H1 (cell line): ENCODE measurements around the gene ZMIZ1. TPM values are rescaled to one million over a fixed set of nuclear protein-coding genes. Genes with fewer than 3 reads are reported as not detected.
A peak's percentile ranks its signal among the peaks of the same experiment; 100 is the strongest.

Experiments used
- CTCF ChIA-PET: fragments of 300-600 bp; sonication (Branson Sonifier 250); formaldehyde crosslinking; loops from one replicate; lab custom pipeline; 2021; ENCODE audit not compliant: partially characterized antibody; lab: Charles Lee
- POLR2A ChIA-PET: fragments of 300-600 bp; sonication (Branson Sonifier 250); formaldehyde crosslinking; loops from one replicate; lab custom pipeline; 2021; ENCODE audit warnings: inconsistent platforms; ENCODE audit not compliant: partially characterized antibody; lab: Charles Lee
- DNase-seq, 2 experiments: peaks; one replicate each; pipeline versions ENCODE4 v3.0.0 to v3.0.0-alpha.2; 2010 to 2022; ENCODE audit warnings: low spot score in 2 of 2, low read depth in 1 of 2, mixed read lengths in 1 of 2
- FAIRE-seq: peaks from 2 replicates; lab custom pipeline; 2011; peaks lifted over from hg19 to GRCh38; lab: Jason Lieb, UNC
- H2AFZ ChIP-seq: 2 replicates; pipeline ENCODE4 v1.8.1; 2012; ENCODE audit warnings: low read length, inconsistent platforms
- H2AK5ac ChIP-seq: 2 replicates; pipeline ENCODE4 v1.6.1; 2013; ENCODE audit warnings: low read depth, low read length
- H2BK120ac ChIP-seq: replicated peaks from 2 replicates; pipeline ENCODE3; 2013; ENCODE audit warnings: low read depth, low read length, inconsistent platforms
- H2BK12ac ChIP-seq: 2 replicates; pipeline ENCODE4 v1.6.1; 2013; ENCODE audit warnings: low read depth, low read length
- H2BK15ac ChIP-seq: 2 replicates; pipeline ENCODE4 v1.6.1; 2013; ENCODE audit warnings: low read length
- H2BK20ac ChIP-seq: 2 replicates; pipeline ENCODE4 v1.6.1; 2013; ENCODE audit warnings: low read length
- H2BK5ac ChIP-seq: 2 replicates; pipeline ENCODE4 v1.6.1; 2013; ENCODE audit warnings: low read depth, low read length
- H3K14ac ChIP-seq: 2 replicates; pipeline ENCODE4 v1.6.1; 2013; ENCODE audit warnings: inconsistent platforms; ENCODE audit not compliant: insufficient read length
- H3K18ac ChIP-seq: 2 replicates; pipeline ENCODE4 v1.6.1; 2013; ENCODE audit warnings: low read length; ENCODE audit errors: extremely low read depth
- H3K23ac ChIP-seq: 2 replicates; pipeline ENCODE4 v1.6.1; 2013; ENCODE audit warnings: inconsistent platforms; ENCODE audit not compliant: insufficient read length
- H3K23me2 ChIP-seq: 2 replicates; pipeline ENCODE4 v1.6.1; 2013; ENCODE audit warnings: low read depth, low read length
- H3K27ac ChIP-seq: 2 replicates; pipeline ENCODE4 v1.6.1; 2011; ENCODE audit warnings: low read depth, low read length, inconsistent platforms
- H3K27me3 ChIP-seq, 4 experiments: replicated peaks in 1 of 4; 1 replicate in 1 of 4; 2 replicates in 3 of 4; pipeline versions ENCODE4 v1.6.1 to v1.8.1; 2011 to 2013; ENCODE audit warnings: low read length in 3 of 4, mild to moderate bottlenecking in 3 of 4, inconsistent platforms in 2 of 4, mixed read lengths in 2 of 4, moderate library complexity in 1 of 4; ENCODE audit not compliant: control insufficient read depth in 3 of 4, insufficient read depth in 3 of 4; ENCODE audit errors: extremely low read depth in 1 of 4
- H3K36me3 ChIP-seq, 4 experiments: 2 replicates each; pipeline versions ENCODE4 v1.6.1 to v1.8.1; 2011 to 2013; ENCODE audit warnings: mild to moderate bottlenecking in 4 of 4, low read length in 3 of 4, moderate library complexity in 2 of 4, control low read depth in 1 of 4, inconsistent platforms in 1 of 4; ENCODE audit not compliant: insufficient read depth in 4 of 4, control insufficient read depth in 2 of 4
- H3K4ac ChIP-seq: replicated peaks from 2 replicates; pipeline ENCODE3; 2013; ENCODE audit warnings: low read length, low read depth, mixed read lengths, inconsistent platforms; ENCODE audit not compliant: insufficient read length
- H3K4me1 ChIP-seq, 4 experiments: replicated peaks in 1 of 4; 1 replicate in 1 of 4; 2 replicates in 3 of 4; pipeline versions ENCODE4 v1.6.1 to v1.8.1; 2011 to 2013; ENCODE audit warnings: low read length in 3 of 4, inconsistent platforms in 2 of 4, mixed read lengths in 1 of 4; ENCODE audit not compliant: insufficient read depth in 4 of 4, control insufficient read depth in 3 of 4
- H3K4me2 ChIP-seq, 2 experiments: 2 replicates each; pipeline versions ENCODE4 v1.6.1 to v1.8.1; 2011 to 2013; ENCODE audit warnings: low read depth in 2 of 2, low read length in 2 of 2, control low read depth in 1 of 2, inconsistent platforms in 1 of 2, mild to moderate bottlenecking in 1 of 2; ENCODE audit not compliant: insufficient read depth in 1 of 2
- H3K4me3 ChIP-seq, 4 experiments: fragments of 200-600, 300-600 bp in 1 of 4; sonication (generic), shearing (Covaris generic), sonication (Bioruptor Twin) in 1 of 4; 2 replicates each; pipeline versions ENCODE4 v1.5.1 to v1.8.1; 2011 to 2016; ENCODE audit warnings: low read length in 4 of 4, low read depth in 3 of 4, control low read depth in 2 of 4, inconsistent platforms in 2 of 4, mild to moderate bottlenecking in 2 of 4, mixed read lengths in 1 of 4, moderate library complexity in 1 of 4; ENCODE audit not compliant: insufficient read depth in 2 of 4; ENCODE audit errors: extremely low read depth in 1 of 4
- H3K56ac ChIP-seq: replicated peaks from 2 replicates; pipeline ENCODE3; 2013; ENCODE audit warnings: low read depth, mild to moderate bottlenecking, mixed read lengths, low read length, inconsistent platforms; ENCODE audit not compliant: insufficient read length
- H3K79me1 ChIP-seq: 2 replicates; pipeline ENCODE4 v1.6.1; 2013; ENCODE audit warnings: low read depth, low read length, control low read depth
- H3K79me2 ChIP-seq, 2 experiments: 2 replicates each; pipeline versions ENCODE4 v1.6.1 to v1.8.1; 2012 to 2013; ENCODE audit warnings: low read length in 2 of 2, mild to moderate bottlenecking in 2 of 2, inconsistent platforms in 1 of 2; ENCODE audit not compliant: insufficient read depth in 2 of 2, control insufficient read depth in 1 of 2
- H3K9ac ChIP-seq, 4 experiments: replicated peaks in 1 of 4; 1 replicate in 1 of 4; 2 replicates in 3 of 4; pipeline versions ENCODE4 v1.6.1 to v1.8.1; 2011 to 2013; ENCODE audit warnings: low read depth in 3 of 4, low read length in 3 of 4, control low read depth in 2 of 4, mild to moderate bottlenecking in 2 of 4, moderate library complexity in 2 of 4, inconsistent platforms in 1 of 4; ENCODE audit errors: extremely low read depth in 1 of 4
- H3K9me3 ChIP-seq, 2 experiments: 2 replicates each; pipeline versions ENCODE4 v1.6.1 to v1.8.1; 2012 to 2013; ENCODE audit warnings: mild to moderate bottlenecking in 2 of 2, moderate library complexity in 2 of 2, control low read depth in 1 of 2, inconsistent platforms in 1 of 2, low read depth in 1 of 2, low read length in 1 of 2, mixed read lengths in 1 of 2; ENCODE audit not compliant: insufficient read depth in 2 of 2
- H4K20me1 ChIP-seq, 2 experiments: replicated peaks in 1 of 2; 2 replicates each; pipeline versions ENCODE3 to v1.8.1; 2011 to 2013; ENCODE audit warnings: inconsistent platforms in 2 of 2, low read length in 2 of 2, mild to moderate bottlenecking in 1 of 2; ENCODE audit not compliant: insufficient read depth in 2 of 2, control insufficient read depth in 1 of 2
- H4K5ac ChIP-seq: 2 replicates; pipeline ENCODE4 v1.6.1; 2013; ENCODE audit warnings: low read length, low read depth, mixed read lengths, inconsistent platforms; ENCODE audit not compliant: insufficient read length
- H4K8ac ChIP-seq: 2 replicates; pipeline ENCODE4 v1.8.0; 2013; ENCODE audit warnings: mild to moderate bottlenecking, moderate library complexity, low read length, inconsistent platforms; ENCODE audit not compliant: insufficient read depth; ENCODE audit errors: extremely low read depth
- H4K91ac ChIP-seq: replicated peaks from 2 replicates; pipeline ENCODE3; 2013; ENCODE audit warnings: low read length, mixed read lengths, inconsistent platforms; ENCODE audit not compliant: insufficient read length
- CEBPB ChIP-seq: IDR thresholded peaks from 2 replicates; pipeline ENCODE4 v1.6.1; 2012; ENCODE audit warnings: low read depth, low read length
- CHD2 ChIP-seq: IDR thresholded peaks from 2 replicates; pipeline ENCODE4 v1.6.1; 2012; ENCODE audit warnings: low read length, improper control_type of control experiment
- EGR1 ChIP-seq: IDR thresholded peaks from 2 replicates; pipeline ENCODE4 v1.6.1; 2011; ENCODE audit warnings: low read depth, low read length, borderline replicate concordance
- FOSL1 ChIP-seq: IDR thresholded peaks from 2 replicates; pipeline ENCODE4 v1.6.1; 2011; ENCODE audit warnings: mild to moderate bottlenecking, low read depth, low read length, moderate library complexity; ENCODE audit not compliant: insufficient read depth
- GABPA ChIP-seq: IDR thresholded peaks from 2 replicates; pipeline ENCODE4 v1.6.1; 2011; ENCODE audit warnings: mild to moderate bottlenecking, low read length, moderate library complexity, borderline replicate concordance; ENCODE audit not compliant: insufficient read depth
- HDAC6 ChIP-seq: IDR thresholded peaks from one replicate; pipeline ENCODE4 v1.7.1; 2012; ENCODE audit warnings: low read depth, mild to moderate bottlenecking, inconsistent platforms, low read length, moderate library complexity
- NANOG ChIP-seq: IDR thresholded peaks from 2 replicates; pipeline ENCODE4 v1.6.1; 2011; ENCODE audit warnings: low read length, low read depth, mild to moderate bottlenecking, inconsistent platforms; ENCODE audit not compliant: insufficient read depth, poor library complexity, severe bottlenecking
- RFX5 ChIP-seq: IDR thresholded peaks from 2 replicates; pipeline ENCODE4 v1.6.1; 2011; ENCODE audit warnings: low read depth, low read length, improper control_type of control experiment, borderline replicate concordance
- WGBS, 2 experiments: shearing (Covaris generic) in 1 of 2; methylation state at CpG; one replicate each; pipeline versions ENCODE4 v1.1.6 to v1.1.7; 2013 to 2015; ENCODE audit warnings: low lambda C conversion rate in 2 of 2, mixed read lengths in 2 of 2, inconsistent platforms in 1 of 2, low coverage in 1 of 2, missing lambda C conversion rate in 1 of 2; ENCODE audit not compliant: insufficient replicate concordance in 2 of 2, insufficient coverage in 1 of 2, insufficient read length in 1 of 2; ENCODE audit errors: extremely low coverage in 1 of 2, missing lambda C conversion rate in 1 of 2; 5-methylcytosine and 5-hydroxymethylcytosine counted together
- polyA plus RNA-seq, 7 experiments: library from polyadenylated mRNA; depleted of rRNA in 3 of 7; stranded (reverse) in 5 of 7; unstranded in 2 of 7; fragments of >200 nt in 5 of 7; fragments of 200-250 nt in 2 of 7; gene quantifications; 1 replicate in 5 of 7; 2 replicates in 1 of 7; 4 replicates in 1 of 7; pipeline versions ENCODE4 v1.2.1 to v1.2.3, GENCODE V29; 2011 to 2013; ENCODE audit warnings: missing spikeins in 2 of 7, mixed read lengths in 2 of 7
- total RNA-seq: library from RNA; stranded (reverse); fragmentation: NEBNext Ultra II Directional; extraction: Animal tissue kit (Norgen Biotek cat#: 25700); gene quantifications from 2 replicates; pipeline ENCODE4 v1.2.1, GENCODE V29; 2021
- TF ChIP-seq, protein P1 (sequence below): IDR thresholded peaks from 2 replicates; pipeline ENCODE4 v1.6.1; 2012; ENCODE audit warnings: inconsistent platforms
- TF ChIP-seq, protein P2 (sequence below): IDR thresholded peaks from 2 replicates; pipeline ENCODE4 v1.6.1; 2012; ENCODE audit warnings: low read length, inconsistent platforms

ZMIZ1 gene
- total and polyA plus RNA-seq, 2 of the 8 experiments (the other 6 are each of a cell fraction or from before 2014, with no cell fraction given), result 8.1 to 28.0 TPM

DNA sequence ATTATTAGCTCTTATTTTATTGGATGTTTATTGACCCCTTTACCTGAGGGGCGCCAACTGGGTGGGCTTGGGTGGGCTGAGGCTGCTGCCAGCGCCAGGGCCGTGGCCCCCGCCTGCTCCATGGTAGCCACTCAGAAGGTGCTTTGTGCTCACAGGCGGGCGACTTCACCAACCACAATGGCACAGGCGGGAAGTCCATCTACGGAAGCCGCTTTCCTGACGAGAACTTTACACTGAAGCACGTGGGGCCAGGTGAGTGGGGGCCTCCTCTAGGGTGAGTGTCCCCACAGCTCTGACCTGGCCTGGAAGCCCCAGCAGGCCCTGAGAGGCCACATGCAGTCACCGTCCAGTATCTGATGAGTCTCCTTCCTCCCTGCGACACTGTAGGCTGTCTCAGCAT, 282.6 kb downstream of the ZMIZ1 start:
- FAIRE-seq, result no peak
- TF ChIP-seq RFX5, result no peak
- TF ChIP-seq, protein P1, sequence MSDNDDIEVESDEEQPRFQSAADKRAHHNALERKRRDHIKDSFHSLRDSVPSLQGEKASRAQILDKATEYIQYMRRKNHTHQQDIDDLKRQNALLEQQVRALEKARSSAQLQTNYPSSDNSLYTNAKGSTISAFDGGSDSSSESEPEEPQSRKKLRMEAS, result no peak
- no peak for TF ChIP-seq EGR1
- TF ChIP-seq, protein P2, sequence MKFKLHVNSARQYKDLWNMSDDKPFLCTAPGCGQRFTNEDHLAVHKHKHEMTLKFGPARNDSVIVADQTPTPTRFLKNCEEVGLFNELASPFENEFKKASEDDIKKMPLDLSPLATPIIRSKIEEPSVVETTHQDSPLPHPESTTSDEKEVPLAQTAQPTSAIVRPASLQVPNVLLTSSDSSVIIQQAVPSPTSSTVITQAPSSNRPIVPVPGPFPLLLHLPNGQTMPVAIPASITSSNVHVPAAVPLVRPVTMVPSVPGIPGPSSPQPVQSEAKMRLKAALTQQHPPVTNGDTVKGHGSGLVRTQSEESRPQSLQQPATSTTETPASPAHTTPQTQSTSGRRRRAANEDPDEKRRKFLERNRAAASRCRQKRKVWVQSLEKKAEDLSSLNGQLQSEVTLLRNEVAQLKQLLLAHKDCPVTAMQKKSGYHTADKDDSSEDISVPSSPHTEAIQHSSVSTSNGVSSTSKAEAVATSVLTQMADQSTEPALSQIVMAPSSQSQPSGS, result no peak
- TF ChIP-seq FOSL1, result no peak
- TF ChIP-seq HDAC6, result no peak
- no peak for TF ChIP-seq CHD2
- TF ChIP-seq NANOG, result no peak
- no peak for TF ChIP-seq CEBPB
- TF ChIP-seq GABPA, result no peak

More for the DNA sequence above, 282.6 kb downstream of the ZMIZ1 start:
- Histone ChIP-seq H3K4me3 (no peak overlapping the region), H2AK5ac (no peak overlapping the region), H2BK20ac (no peak overlapping the region), H3K4me2 (no peak overlapping the region), H3K9me3 (no peaks in the 10 kb centered on the region), H3K79me1 (peaks cover 15% of the 10 kb centered on the region; the same call in 1 of the 2 replicates), H3K23ac (no peak overlapping the region), H3K56ac (no peak overlapping the region), H2AFZ (no peak overlapping the region), H2BK5ac (no peak overlapping the region), H4K8ac (no peak overlapping the region), H3K9ac (no peak overlapping the region), H4K91ac (no peak overlapping the region), H3K79me2 (peaks cover 0 to 11% of the 10 kb centered on the region in 2 experiments; a peak in 1 of 4 replicates), H3K14ac (no peak overlapping the region), H3K27me3 (no peaks in the 10 kb centered on the region), H2BK15ac (no peak overlapping the region), H3K4ac (no peak overlapping the region), H3K18ac (no peak overlapping the region), H4K5ac (no peak overlapping the region), H3K23me2 (peaks cover 8% of the 10 kb centered on the region; the same call in 1 of the 2 replicates), H2BK12ac (no peak overlapping the region), H4K20me1 (peaks cover 12 to 19% of the 10 kb centered on the region in 2 experiments), H2BK120ac (no peak overlapping the region), H3K27ac (no peak overlapping the region), H3K4me1 (peaks cover 0 to 12% (median 5%) of the 10 kb centered on the region in 4 experiments; a peak in 6 of 7 replicates), H3K36me3 (peaks cover 26 to 61% (median 46%) of the 10 kb centered on the region in 4 experiments)
- WGBS, 2 experiments, result 87% methylated on average over 9 of the region's 13 CpGs; no CpG with 5 or more reads in 1 of the 2 experiments
- peak in 1 of 2 experiments; percentile 20 for DNase-seq
- POLR2A ChIA-PET, result interaction anchor here (0.7 to 0.9 kb wide), 2 partner anchors 14 to 18 kb away, joined by 3 read pairs; no protein-coding TSS in a partner anchor
- CTCF ChIA-PET, result interaction anchor here (1.0 to 1.5 kb wide), 2 partner anchors 23 to 135 kb away, joined by 4 to 7 read pairs; no protein-coding TSS in a partner anchor
